CD4-positive, CD25-positive, alpha-beta regulatory T cell (primary cell): ENCODE measurements around the gene ELL. TPM values are rescaled to one million over a fixed set of nuclear protein-coding genes. Genes with fewer than 3 reads are reported as not detected.

Source experiments
- ATAC-seq, 2 donors: fragments of 150-1000 bp; cut with Tn5 transposase; one replicate each; pipeline ENCODE4 v1.10.0; 2021; ENCODE audit warnings: low read depth in 2 of 2, moderate number of reproducible peaks in 2 of 2, moderate library complexity in 1 of 2
- DNase-seq, 3 donors: peaks; one replicate each; pipeline versions ENCODE4 v3.0.0 to v3.0.0-alpha.2; 2012 to 2022; ENCODE audit warnings: mixed read lengths in 1 of 3
- H3K27ac ChIP-seq: one replicate; pipeline ENCODE4 v1.7.0; 2013; ENCODE audit warnings: mild to moderate bottlenecking, low read length; ENCODE audit not compliant: insufficient read depth, poor library complexity, severe bottlenecking
- H3K27me3 ChIP-seq: one replicate; pipeline ENCODE4 v1.7.0; 2013; ENCODE audit warnings: low read length; ENCODE audit not compliant: control insufficient read depth, insufficient read depth
- H3K36me3 ChIP-seq: one replicate; pipeline ENCODE4 v1.7.0; 2013; ENCODE audit warnings: mild to moderate bottlenecking, low read length, moderate library complexity; ENCODE audit not compliant: control insufficient read depth, insufficient read depth
- H3K4me1 ChIP-seq: 2 replicates; pipeline ENCODE4 v1.7.0; 2013; ENCODE audit warnings: mild to moderate bottlenecking, low read length; ENCODE audit not compliant: insufficient read depth, control insufficient read depth, poor library complexity, severe bottlenecking
- H3K4me3 ChIP-seq: one replicate; pipeline ENCODE4 v1.7.0; 2013; ENCODE audit warnings: low read depth, mild to moderate bottlenecking, low read length, moderate library complexity
- H3K9me3 ChIP-seq, 2 experiments: 1 replicate in 1 of 2; 2 replicates in 1 of 2; pipeline ENCODE4 v1.7.0; 2013; ENCODE audit warnings: low read length in 2 of 2, mild to moderate bottlenecking in 1 of 2, moderate library complexity in 1 of 2; ENCODE audit not compliant: control insufficient read depth in 2 of 2
- H3K27ac Mint-ChIP-seq, 3 donors: one replicate each; pipeline ENCODE4 v1.8.0; 2020 to 2022; ENCODE audit warnings: mild to moderate bottlenecking in 3 of 3, mixed read lengths in 3 of 3, moderate library complexity in 2 of 3
- H3K27me3 Mint-ChIP-seq: one replicate; pipeline ENCODE4 v1.8.0; 2022; ENCODE audit warnings: mild to moderate bottlenecking, mixed read lengths
- H3K36me3 Mint-ChIP-seq: one replicate; pipeline ENCODE4 v1.8.0; 2020; ENCODE audit warnings: mixed read lengths
- H3K4me1 Mint-ChIP-seq, 4 donors: one replicate each; pipeline ENCODE4 v1.8.0; 2020 to 2022; ENCODE audit warnings: mixed read lengths in 4 of 4, mild to moderate bottlenecking in 1 of 4
- H3K4me3 Mint-ChIP-seq, 4 donors: one replicate each; pipeline ENCODE4 v1.8.0; 2020 to 2022; ENCODE audit warnings: mild to moderate bottlenecking in 4 of 4, mixed read lengths in 4 of 4, moderate library complexity in 3 of 4
- H3K9me3 Mint-ChIP-seq, 7 donors: one replicate each; pipeline ENCODE4 v1.8.0; 2020 to 2022; ENCODE audit warnings: mixed read lengths in 7 of 7, mild to moderate bottlenecking in 3 of 7, moderate library complexity in 2 of 7
- polyA plus RNA-seq, 4 donors: library from polyadenylated mRNA; unstranded; fragments of 300-500 nt; fragmentation: Illumina TruSeq; gene quantifications; one replicate each; pipeline ENCODE4 v1.2.3, GENCODE V29; 2021
- total RNA-seq: library from RNA; stranded (reverse); gene quantifications from one replicate; pipeline ENCODE4 v1.2.3, GENCODE V29; 2022

The ELL gene
- total and polyA plus RNA-seq, 5 donors from 2014 or later = 7.7 to 53.6 (median 10.0) TPM

- Histone ChIP-seq H3K4me3 (no peak overlapping the region), H3K27ac (no peak overlapping the region), H3K36me3 (no peaks in the 10 kb centered on the region), H3K9me3 (no peaks in the 10 kb centered on the region), H3K4me1 (peaks cover 42% of the 10 kb centered on the region), H3K27me3 (no peaks in the 10 kb centered on the region)
- no peaks in the 10 kb centered on the region for H3K36me3 Mint-ChIP-seq
- DNase-seq (no peak), ATAC-seq (no peak)
- peaks cover 0 to 31% (median 3%) of the 10 kb centered on the region in 4 donors for H3K4me1 Mint-ChIP-seq
- peak overlapping the region in 2 of 3 donors; percentile 15 to 84 for H3K27ac Mint-ChIP-seq
- no peaks in the 10 kb centered on the region for H3K9me3 Mint-ChIP-seq
- peak overlapping the region; percentile 63 to 73 (median 68) for H3K4me3 Mint-ChIP-seq
- H3K27me3 Mint-ChIP-seq = no peaks in the 10 kb centered on the region
These were observed 87.3 kb downstream of the ELL start for GRCh38 chr19:18434411-18435175.

GRCh38 chr19:18433735-18434398 is 88.0 kb downstream of the ELL start:
- Histone ChIP-seq H3K27me3 (no peaks in the 10 kb centered on the region), H3K27ac (no peak overlapping the region), H3K9me3 (no peaks in the 10 kb centered on the region), H3K4me3 (no peak overlapping the region), H3K36me3 (no peaks in the 10 kb centered on the region), H3K4me1 (peaks cover 49% of the 10 kb centered on the region)
- no peak for DNase-seq
- Mint-ChIP-seq H3K36me3 (no peaks in the 10 kb centered on the region), H3K27me3 (no peaks in the 10 kb centered on the region), H3K9me3 (no peaks in the 10 kb centered on the region), H3K27ac (peak overlapping the region in 2 of 3 donors; percentile 15 to 84), H3K4me1 (peaks cover 0 to 27% (median 1%) of the 10 kb centered on the region in 4 donors), H3K4me3 (peak overlapping the region; percentile 68 to 88 (median 70))
- ATAC-seq = no peak

- H3K36me3 Mint-ChIP-seq = no peaks in the 10 kb centered on the region
- ATAC-seq (no peak), DNase-seq (peak in 1 of 3 donors; percentile 49)
- Histone ChIP-seq H3K27ac (no peak overlapping the region), H3K4me1 (peaks cover 55% of the 10 kb centered on the region), H3K9me3 (no peaks in the 10 kb centered on the region), H3K36me3 (no peaks in the 10 kb centered on the region), H3K27me3 (no peaks in the 10 kb centered on the region), H3K4me3 (no peak overlapping the region)
- no peaks in the 10 kb centered on the region for H3K27me3 Mint-ChIP-seq
- peaks cover 0 to 31% (median 1%) of the 10 kb centered on the region in 4 donors for H3K4me1 Mint-ChIP-seq
- no peaks in the 10 kb centered on the region for H3K9me3 Mint-ChIP-seq
- no peak overlapping the region for H3K27ac Mint-ChIP-seq
- H3K4me3 Mint-ChIP-seq = peak overlapping the region; percentile 76 to 89 (median 80)
These were observed 88.7 kb downstream of the ELL start for GRCh38 chr19:18433015-18433691.

- Mint-ChIP-seq H3K27ac (no peak overlapping the region), H3K9me3 (no peaks in the 10 kb centered on the region), H3K4me3 (peak overlapping the region; percentile 76 to 89 (median 80)), H3K36me3 (no peaks in the 10 kb centered on the region), H3K4me1 (peaks cover 0 to 31% (median 1%) of the 10 kb centered on the region in 4 donors), H3K27me3 (no peaks in the 10 kb centered on the region)
- no peak overlapping the region for H3K4me3 ChIP-seq
- no peaks in the 10 kb centered on the region for H3K36me3 ChIP-seq
- no peak for ATAC-seq
- H3K4me1 ChIP-seq = peaks cover 51% of the 10 kb centered on the region
- H3K27me3 ChIP-seq = no peaks in the 10 kb centered on the region
- no peak for DNase-seq
- no peaks in the 10 kb centered on the region for H3K9me3 ChIP-seq
- H3K27ac ChIP-seq = no peak overlapping the region
These were observed 89.4 kb downstream of the ELL start for GRCh38 chr19:18432275-18433014.

GRCh38 chr19:18431351-18432197 is 90.3 kb downstream of the ELL start:
- Mint-ChIP-seq H3K27ac (no peak overlapping the region), H3K4me1 (peaks cover 0 to 32% (median 1%) of the 10 kb centered on the region in 4 donors), H3K27me3 (no peaks in the 10 kb centered on the region), H3K36me3 (no peaks in the 10 kb centered on the region), H3K4me3 (no peak overlapping the region), H3K9me3 (no peaks in the 10 kb centered on the region)
- ATAC-seq (no peak), DNase-seq (no peak)
- H3K27me3 ChIP-seq = no peaks in the 10 kb centered on the region
- peaks cover 46% of the 10 kb centered on the region for H3K4me1 ChIP-seq
- H3K36me3 ChIP-seq = no peaks in the 10 kb centered on the region
- H3K4me3 ChIP-seq = no peak overlapping the region
- H3K9me3 ChIP-seq = no peaks in the 10 kb centered on the region
- H3K27ac ChIP-seq = no peak overlapping the region

GRCh38 chr19:18430417-18431144 is 91.3 kb downstream of the ELL start:
- no peaks in the 10 kb centered on the region for H3K9me3 Mint-ChIP-seq
- H3K36me3 Mint-ChIP-seq = no peaks in the 10 kb centered on the region
- H3K4me1 ChIP-seq = peaks cover 48% of the 10 kb centered on the region
- DNase-seq = no peak
- H3K27me3 ChIP-seq = no peaks in the 10 kb centered on the region
- peak overlapping the region in 2 of 3 donors; percentile 69 to 71 for H3K27ac Mint-ChIP-seq
- H3K36me3 ChIP-seq = no peaks in the 10 kb centered on the region
- H3K4me1 Mint-ChIP-seq = peaks cover 0 to 32% (median 5%) of the 10 kb centered on the region in 4 donors
- peak overlapping the region in 3 of 4 donors; percentile 68 to 79 (median 69) for H3K4me3 Mint-ChIP-seq
- no peak for ATAC-seq
- H3K4me3 ChIP-seq = no peak overlapping the region
- H3K9me3 ChIP-seq = no peaks in the 10 kb centered on the region
- H3K27ac ChIP-seq = no peak overlapping the region
- H3K27me3 Mint-ChIP-seq = no peaks in the 10 kb centered on the region
